ENCODE data around the gene FTH1.
A peak's percentile ranks its signal among the peaks of the same experiment; 100 is the strongest.

DNA sequence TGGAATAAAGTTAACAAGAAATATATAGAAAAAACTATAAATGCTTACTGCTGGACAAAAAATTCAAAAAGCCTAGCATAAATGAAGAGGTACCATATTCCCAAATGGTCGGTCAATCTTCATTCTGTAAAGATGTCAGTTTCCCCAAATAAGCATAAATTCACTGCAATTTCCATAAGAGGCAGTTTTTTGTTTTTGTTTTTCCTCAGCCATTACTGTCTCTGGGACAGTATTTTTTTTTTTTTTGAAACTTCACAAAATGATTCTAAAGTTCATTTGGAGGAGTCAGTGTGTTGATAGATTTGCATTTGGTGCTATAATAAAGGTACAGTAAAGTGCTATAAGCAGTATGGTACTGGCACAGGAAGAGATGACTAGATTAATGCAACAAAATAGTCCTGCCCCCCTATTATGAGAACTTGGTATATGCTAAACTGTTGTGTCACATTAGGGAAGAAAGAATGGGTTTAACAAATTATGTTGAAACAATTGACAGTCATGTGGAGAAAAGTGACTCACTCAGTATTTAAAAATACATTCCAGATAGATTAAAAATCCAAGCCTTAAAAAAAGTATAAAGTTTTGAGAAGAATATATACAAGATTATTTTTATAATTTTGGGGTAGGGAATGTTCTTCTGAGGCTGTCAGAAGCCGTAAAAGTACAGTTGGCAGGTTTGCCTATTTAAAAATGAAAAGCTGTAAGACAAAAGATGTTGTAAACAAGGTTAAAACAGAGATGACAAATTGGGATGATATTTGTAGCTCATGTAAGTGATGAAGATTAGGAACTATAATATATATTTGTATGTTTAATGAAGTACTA lies 2.6 kb upstream of the FTH1 start:
- TF ChIP-seq, protein P1, sequence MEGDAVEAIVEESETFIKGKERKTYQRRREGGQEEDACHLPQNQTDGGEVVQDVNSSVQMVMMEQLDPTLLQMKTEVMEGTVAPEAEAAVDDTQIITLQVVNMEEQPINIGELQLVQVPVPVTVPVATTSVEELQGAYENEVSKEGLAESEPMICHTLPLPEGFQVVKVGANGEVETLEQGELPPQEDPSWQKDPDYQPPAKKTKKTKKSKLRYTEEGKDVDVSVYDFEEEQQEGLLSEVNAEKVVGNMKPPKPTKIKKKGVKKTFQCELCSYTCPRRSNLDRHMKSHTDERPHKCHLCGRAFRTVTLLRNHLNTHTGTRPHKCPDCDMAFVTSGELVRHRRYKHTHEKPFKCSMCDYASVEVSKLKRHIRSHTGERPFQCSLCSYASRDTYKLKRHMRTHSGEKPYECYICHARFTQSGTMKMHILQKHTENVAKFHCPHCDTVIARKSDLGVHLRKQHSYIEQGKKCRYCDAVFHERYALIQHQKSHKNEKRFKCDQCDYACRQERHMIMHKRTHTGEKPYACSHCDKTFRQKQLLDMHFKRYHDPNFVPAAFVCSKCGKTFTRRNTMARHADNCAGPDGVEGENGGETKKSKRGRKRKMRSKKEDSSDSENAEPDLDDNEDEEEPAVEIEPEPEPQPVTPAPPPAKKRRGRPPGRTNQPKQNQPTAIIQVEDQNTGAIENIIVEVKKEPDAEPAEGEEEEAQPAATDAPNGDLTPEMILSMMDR (IDR thresholded peaks at IDR 0.05), result no peak
- peak in 1 of 2 donors; percentile 18 for TF ChIP-seq POLR2A (IDR thresholded peaks at IDR 0.05)
